HFF-Myc (cell line): ENCODE results near the gene C6orf136.

Source experiments
- DNase-seq: peaks from one replicate; pipeline ENCODE4 v3.0.0-alpha.2; 2011; ENCODE audit warnings: low read depth; ENCODE audit errors: extremely low read depth
- H3K4me3 ChIP-seq: replicated peaks from 2 replicates; pipeline ENCODE4 v1.5.1; 2011; ENCODE audit warnings: low read depth, mild to moderate bottlenecking, control low read depth, low read length
- CTCF ChIP-seq: IDR thresholded peaks from 2 replicates; pipeline ENCODE4 v1.5.1; 2012; ENCODE audit warnings: mild to moderate bottlenecking, low read depth, low read length, control low read depth; ENCODE audit errors: missing control alignments

The C6orf136 gene

GRCh38 chr6:30601436-30601814 lies 45.5 kb upstream of the C6orf136 start:
- TF ChIP-seq CTCF = no peak
- no peak overlapping the region for H3K4me3 ChIP-seq
- DNase-seq = no peak

GRCh38 chr6:30601815-30602641 lies 44.9 kb upstream of the C6orf136 start:
- DNase-seq = no peak
- no peak for TF ChIP-seq CTCF
- H3K4me3 ChIP-seq = no peak overlapping the region

GRCh38 chr6:30603961-30604360 lies 43.0 kb upstream of the C6orf136 start:
- DNase-seq = no peak
- H3K4me3 ChIP-seq = no peak overlapping the region
- no peak for TF ChIP-seq CTCF

- TF ChIP-seq CTCF = no peak
- DNase-seq = no peak
Observed at GRCh38 chr6:30610065-30610464, 36.9 kb upstream of the C6orf136 start.

GRCh38 chr6:30611150-30611855 lies 35.6 kb upstream of the C6orf136 start:
- DNase-seq = no peak
- H3K4me3 ChIP-seq = no peak overlapping the region
- TF ChIP-seq CTCF = no peak

More at GRCh38 chr6:30610065-30610464, 36.9 kb upstream of the C6orf136 start:
- no peak overlapping the region for H3K4me3 ChIP-seq

- DNase-seq = no peak
- no peak overlapping the region for H3K4me3 ChIP-seq
- TF ChIP-seq CTCF = no peak
Observed at GRCh38 chr6:30611856-30612194, 35.1 kb upstream of the C6orf136 start.
